ENCODE results near the gene AIFM3. TPM values are rescaled to one million over a fixed set of nuclear protein-coding genes. Genes with fewer than 3 reads are reported as not detected.
A peak's percentile ranks its signal among the peaks of the same experiment; 100 is the strongest.
"Not testable (repeated sequence)": the region's sequence is repeated elsewhere in the genome, so short reads cannot be mapped to it uniquely, and the experiment has no call there.

AIFM3 gene, protein sequence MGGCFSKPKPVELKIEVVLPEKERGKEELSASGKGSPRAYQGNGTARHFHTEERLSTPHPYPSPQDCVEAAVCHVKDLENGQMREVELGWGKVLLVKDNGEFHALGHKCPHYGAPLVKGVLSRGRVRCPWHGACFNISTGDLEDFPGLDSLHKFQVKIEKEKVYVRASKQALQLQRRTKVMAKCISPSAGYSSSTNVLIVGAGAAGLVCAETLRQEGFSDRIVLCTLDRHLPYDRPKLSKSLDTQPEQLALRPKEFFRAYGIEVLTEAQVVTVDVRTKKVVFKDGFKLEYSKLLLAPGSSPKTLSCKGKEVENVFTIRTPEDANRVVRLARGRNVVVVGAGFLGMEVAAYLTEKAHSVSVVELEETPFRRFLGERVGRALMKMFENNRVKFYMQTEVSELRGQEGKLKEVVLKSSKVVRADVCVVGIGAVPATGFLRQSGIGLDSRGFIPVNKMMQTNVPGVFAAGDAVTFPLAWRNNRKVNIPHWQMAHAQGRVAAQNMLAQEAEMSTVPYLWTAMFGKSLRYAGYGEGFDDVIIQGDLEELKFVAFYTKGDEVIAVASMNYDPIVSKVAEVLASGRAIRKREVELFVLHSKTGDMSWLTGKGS
- total RNA-seq: 4.5 TPM

DNA sequence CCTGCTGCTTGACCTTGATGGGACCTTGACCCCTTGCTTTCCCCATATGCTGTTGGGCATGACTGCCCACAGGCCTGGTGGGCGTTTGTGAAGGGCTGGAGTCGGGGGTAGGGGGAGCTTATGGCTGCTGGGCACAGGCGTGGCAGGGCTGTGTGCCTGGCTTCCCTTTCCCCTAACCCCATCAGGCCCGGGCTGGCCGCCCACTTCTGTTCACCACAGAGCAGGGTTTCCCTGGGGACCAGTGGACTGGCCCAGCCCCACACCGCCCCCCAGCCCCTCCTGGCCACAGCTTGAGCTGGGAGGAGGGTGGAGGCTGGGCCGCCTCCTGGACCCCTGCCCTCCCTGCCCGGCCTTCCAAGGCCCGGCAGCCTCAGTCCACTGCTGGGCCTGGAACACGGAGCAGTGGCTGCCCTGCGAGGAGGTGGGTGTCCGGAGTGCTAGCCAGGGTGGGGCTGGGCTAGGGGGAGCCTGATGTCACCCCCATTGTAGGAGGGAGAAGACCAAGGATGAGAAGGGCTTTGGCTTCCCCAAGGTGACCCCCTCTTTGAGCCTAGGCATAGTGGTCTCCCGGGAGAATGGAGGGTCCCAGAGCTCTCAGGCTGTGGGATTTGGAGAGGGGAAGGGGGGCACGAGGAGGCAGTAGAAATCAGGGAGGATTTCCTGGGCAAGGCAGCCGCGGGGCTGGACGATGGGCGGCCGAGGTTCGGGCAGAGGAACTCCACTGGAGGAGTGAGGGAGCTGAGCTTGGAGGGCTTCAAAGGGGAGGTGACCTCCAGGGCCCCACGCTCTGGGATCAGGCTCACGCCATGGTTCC lies at the start of gene AIFM3:
AIFM3 (plus strand) TSS at position 373 of the 814 bp plus-strand sequence. CDS start 690 bp downstream, outside the sequence.
- DNase-seq (ENCODE audit: low spot score in 2 of 2): peak in 1 of 2 donors; percentile 41
- FAIRE-seq: no peak

DNA sequence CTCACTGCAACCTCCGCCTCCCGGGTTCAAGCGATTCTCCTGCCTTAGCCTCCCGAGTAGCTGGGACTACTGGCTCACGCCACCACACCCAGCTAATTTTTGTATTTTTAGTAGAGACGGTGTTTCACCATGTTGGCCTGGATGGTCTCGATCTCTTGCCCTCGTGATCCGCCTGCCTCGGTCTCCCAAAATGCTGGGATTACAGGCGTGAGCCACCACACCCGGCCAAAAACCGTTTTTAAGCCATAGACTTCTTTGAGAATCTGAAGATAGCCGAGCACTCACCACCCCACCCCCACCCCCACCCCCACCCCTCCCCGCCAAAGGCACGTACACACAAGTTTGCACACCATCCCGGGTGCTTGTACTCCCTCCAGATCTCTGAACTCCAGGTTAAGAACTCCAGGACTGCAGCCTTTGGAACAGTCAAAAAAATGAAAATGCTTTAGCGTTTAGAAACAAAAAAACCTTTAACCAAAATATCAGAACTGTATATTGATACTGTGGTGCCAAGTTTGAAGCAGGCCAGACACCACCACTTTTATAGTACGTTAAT lies 48.3 kb upstream of the AIFM3 start:
- FAIRE-seq (no peak), DNase-seq (ENCODE audit: low spot score in 2 of 2) (no peak)

DNA sequence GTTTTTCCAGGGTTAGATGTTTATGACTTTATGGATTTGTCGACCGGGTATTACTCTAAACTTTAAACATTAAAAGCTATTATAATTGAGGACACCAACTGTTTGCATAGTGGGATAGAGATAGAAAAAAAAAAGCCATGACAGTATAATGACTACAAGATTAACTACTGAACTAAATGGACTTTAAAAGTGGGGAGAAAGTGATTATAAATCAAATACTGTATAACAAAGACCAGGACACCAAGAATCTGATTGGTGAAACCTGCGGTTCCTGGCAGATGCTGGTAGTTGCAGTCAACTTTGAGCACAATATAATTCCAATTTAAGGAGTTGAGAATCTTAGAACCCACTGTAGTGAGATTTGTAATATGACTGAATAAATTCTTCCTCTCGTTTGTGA lies 47.3 kb upstream of the AIFM3 start:
- no peak for FAIRE-seq

DNA sequence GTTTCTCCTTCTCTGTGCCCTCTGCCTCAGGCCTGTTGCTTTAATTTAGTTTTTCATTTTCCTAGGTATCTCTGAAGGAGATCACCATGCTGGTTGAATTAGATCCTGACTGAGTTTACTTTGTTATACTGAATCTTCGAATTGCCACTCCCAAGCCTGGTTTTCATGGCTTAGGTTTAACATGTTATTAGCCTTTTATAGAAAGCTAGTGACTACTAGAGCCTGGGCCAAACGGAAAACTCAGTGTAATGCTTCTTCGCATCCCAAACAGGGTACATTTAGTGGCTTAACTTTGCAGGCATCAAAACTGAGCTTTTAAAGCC lies 46.2 kb upstream of the AIFM3 start:
- FAIRE-seq (no peak), DNase-seq (ENCODE audit: low spot score in 2 of 2) (no peak)

More for the DNA sequence above, 47.3 kb upstream of the AIFM3 start:
- no peak for DNase-seq (ENCODE audit: low spot score in 2 of 2)

DNA sequence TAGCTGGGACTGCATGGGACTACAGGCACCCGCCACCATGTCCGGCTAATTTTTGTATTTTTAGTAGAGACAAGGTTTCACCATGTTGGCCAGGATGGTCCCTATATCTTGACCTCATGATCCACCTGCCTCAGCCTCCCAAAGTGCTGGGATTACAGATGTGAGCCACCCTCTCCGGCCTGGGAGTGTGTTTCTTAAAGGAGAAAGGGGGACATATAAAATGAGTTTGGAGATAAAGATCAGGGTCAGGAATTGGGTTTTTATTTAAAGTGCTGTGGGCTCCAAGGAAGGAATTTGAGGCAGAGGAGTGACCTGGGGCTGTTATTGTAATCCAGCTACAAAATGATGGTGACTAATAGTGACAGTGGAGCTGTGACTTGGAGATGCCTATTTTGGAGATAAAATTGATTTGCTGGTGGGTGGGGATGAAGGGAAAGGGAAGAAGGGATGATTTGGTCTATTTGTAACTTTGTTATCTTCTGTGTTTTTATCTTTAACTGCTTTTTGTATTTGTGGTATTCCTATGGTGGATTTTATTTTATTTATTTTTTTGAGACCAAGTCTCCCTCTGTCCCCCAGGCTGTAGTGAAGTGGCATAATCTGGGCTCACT lies 44.8 kb upstream of the AIFM3 start:
- FAIRE-seq (no peak), DNase-seq (ENCODE audit: low spot score in 2 of 2) (no peak)

DNA sequence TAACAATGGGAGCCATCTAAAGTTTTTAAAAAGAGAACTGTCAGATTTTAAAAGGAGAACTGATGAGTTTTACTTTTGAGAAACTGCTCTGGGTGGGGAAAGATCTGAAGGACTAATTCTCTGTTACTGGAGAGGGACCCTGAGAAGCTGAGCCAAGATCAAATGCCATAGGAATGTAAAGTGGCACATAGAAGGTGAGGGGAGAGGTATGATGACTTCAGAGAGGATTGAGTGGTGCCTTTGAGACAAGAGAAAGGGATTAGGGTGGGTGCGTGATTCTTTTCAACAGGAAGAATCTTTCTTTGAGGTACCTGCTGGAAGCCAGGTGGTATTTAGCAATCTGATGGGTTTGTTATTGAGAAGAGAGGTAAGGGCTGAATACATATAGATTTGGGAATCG lies 40.8 kb upstream of the AIFM3 start:
- FAIRE-seq: no peak
- no peak for DNase-seq (ENCODE audit: low spot score in 2 of 2)

DNA sequence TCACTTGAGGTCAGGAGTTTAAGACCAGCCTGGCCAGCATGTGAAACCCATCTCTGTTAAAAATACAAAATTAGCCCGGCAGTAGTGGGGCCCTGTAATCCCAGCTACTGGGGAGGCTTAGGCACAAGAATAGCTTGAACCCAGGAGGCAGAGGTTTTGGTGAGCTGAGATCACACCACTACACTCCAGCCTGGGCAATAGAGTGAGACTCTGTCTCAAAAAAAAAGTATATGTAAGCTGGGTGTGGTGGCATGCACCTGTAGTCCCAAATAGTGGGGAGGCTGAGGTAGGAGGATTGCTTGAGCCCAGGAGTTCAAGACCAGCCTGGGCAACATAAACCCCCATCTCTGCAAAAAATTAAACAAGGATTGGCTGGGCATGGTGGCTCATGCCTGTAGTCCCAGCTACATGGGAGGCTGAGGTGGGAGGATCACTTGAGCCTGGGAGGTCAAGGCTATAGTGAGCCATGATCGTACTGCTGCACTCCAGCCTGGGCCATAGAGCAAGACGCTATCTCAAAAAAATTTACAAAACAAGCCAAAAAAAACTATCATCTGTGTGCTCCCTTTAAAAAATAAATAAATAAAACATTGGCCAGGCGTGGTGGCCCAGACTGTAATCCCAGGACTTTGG lies 39.0 kb upstream of the AIFM3 start:
- FAIRE-seq (no peak), DNase-seq (ENCODE audit: low spot score in 2 of 2) (no peak)

DNA sequence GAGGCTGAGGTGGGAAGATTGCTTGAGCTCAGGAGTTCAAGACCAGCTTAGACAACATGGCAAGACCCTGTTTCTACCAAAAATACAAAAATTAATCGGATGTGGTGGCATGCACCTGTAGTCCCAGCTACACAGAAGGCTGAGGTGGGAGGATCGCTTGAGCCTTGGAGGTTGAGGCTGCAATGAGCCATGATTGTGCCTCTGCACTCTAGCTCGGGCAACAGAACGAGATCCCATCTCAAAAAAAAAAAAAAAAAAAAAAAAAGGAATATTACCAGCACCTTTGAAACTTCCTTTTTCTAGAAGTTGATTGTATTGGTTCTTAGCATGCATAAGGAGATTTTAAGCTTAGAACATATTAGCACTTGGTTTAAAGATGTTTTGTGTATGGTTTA lies 38.5 kb upstream of the AIFM3 start:
- FAIRE-seq: no peak

DNA sequence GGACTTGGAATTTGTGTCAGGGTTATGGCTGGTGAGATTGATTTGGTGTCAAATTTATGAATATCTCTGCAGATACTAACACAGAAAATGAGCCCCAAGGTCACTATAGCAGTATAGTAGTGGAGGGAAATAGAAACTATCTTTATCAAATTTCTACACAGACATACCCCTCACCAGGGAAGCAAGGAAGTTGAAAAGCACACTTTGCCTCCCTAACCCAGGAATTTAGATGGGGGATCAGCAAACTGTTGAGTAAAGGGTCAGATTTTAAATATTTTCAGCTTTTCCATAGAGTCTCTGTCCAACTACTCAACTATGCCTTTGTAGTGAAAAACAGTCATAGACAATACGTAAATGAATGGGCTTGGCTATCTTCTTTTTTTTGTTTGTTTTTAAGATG lies 37.1 kb upstream of the AIFM3 start:
- FAIRE-seq (no peak), DNase-seq (ENCODE audit: low spot score in 2 of 2) (no peak)

More for the DNA sequence above, 38.5 kb upstream of the AIFM3 start:
- DNase-seq (ENCODE audit: low spot score in 2 of 2): no peak

DNA sequence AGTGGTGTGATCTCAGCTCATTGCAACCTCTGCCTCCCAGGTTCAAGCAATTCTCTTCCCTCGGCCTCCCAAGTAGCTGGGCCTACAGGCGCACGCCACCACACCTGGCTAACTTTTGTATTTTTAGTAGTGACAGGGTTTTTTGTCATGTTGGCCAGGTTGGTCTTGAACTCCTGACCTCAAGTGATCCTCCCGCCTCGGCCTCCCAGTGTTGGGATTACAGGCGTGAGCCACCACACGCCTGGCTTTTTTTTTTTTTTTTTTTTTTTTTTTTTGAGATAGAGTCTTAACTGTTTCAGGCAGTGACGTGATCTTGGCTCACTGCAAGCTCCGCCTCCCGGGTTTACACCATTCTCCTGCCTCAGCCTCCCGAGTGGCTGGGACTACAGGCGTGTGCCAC lies 36.6 kb upstream of the AIFM3 start:
- not testable (repeated sequence) for FAIRE-seq; DNase-seq (ENCODE audit: low spot score in 2 of 2)

DNA sequence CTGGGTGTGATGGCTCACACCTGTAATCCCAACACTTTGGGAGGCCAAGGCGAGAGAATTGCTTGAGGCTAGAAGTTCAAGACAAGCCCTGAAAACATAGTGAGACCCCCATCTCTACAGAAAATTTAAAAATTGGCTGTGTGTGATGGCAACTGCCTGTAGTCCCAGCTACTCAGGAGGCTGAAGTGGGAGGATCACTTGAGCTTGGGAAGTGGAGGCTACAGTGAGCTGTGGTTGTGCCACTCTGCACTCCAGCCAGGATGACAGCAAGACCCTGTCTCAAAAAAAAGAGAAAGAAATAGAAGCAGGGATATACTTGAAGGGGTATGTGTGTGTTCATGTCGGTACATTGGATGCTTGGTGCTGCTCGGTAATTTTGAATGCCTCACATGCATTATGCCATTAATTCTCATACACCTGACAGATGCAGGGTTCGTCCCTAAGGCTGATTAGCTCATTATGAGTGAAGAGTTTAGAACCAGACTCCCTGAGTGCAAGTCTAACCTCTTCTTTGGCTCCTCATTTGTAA lies 35.9 kb upstream of the AIFM3 start:
- FAIRE-seq (no peak), DNase-seq (ENCODE audit: low spot score in 2 of 2) (no peak)

DNA sequence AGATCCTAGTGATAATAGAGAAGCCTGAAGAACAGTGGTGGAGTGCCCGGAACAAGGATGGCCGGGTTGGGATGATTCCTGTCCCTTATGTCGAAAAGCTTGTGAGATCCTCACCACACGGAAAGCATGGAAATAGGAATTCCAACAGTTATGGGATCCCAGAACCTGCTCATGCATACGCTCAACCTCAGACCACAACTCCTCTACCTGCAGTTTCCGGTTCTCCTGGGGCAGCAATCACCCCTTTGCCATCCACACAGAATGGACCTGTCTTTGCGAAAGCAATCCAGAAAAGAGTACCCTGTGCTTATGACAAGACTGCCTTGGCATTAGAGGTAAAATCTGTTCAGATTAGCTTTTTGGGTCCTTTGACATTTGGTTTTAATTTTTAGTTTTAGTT lies 33.1 kb upstream of the AIFM3 start:
- no peak for FAIRE-seq
- no peak for DNase-seq (ENCODE audit: low spot score in 2 of 2)

DNA sequence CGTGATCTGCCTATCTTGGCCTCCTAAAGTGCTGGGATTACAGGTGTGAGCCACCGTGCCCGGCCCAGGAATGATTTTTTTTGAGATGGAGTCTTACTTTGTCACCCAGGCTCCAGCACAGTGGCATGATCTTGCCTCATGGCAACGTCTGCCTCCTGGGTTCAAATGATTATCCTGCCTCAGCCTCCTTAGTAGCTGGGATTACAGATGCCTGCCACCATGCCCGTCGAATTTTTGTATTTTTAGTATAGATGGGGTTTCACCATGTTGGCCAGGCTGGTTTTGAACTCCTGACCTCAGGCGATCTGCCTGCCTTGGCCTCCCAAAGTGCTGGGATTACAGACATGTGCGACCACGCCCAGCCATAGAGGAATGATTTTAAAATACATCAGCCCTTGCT lies 32.0 kb upstream of the AIFM3 start:
- DNase-seq (ENCODE audit: low spot score in 2 of 2); FAIRE-seq: not testable (repeated sequence)

DNA sequence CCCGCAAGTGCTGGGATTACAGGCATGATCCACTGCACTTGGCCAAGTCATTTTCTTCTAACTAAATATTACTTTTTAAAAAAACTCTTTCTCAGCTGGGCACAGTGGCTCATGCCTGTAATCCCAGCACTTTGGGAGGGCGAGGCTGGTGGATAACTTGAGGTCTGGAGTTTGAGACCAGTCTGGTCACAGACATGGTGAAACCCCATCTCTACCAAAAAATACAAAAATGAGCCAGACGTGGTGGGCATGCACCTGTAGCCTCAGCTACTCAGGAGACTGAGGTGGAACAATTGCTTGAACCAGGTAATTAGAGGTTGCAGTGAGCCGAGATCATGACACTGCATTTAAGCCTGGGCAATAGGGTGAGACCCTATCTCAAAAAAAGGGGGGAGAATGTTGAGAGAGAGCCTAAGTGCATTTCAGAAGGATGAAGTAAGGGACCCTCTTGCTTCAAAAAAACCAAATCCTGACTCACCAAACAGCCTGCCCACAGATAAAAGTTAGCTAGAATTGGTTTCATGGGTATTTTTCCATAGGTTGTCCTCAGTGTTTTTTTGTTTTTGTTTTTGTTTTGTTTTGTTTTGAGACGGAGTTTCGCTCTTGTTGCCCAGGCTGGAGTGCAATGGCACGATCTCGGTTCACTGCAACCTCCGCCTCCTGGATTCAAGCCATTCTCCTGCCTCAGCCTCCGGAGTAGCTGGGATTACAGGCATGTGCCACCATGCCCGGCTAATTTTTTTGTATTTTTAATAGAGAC lies 31.1 kb upstream of the AIFM3 start:
- FAIRE-seq; DNase-seq (ENCODE audit: low spot score in 2 of 2): not testable (repeated sequence)

DNA sequence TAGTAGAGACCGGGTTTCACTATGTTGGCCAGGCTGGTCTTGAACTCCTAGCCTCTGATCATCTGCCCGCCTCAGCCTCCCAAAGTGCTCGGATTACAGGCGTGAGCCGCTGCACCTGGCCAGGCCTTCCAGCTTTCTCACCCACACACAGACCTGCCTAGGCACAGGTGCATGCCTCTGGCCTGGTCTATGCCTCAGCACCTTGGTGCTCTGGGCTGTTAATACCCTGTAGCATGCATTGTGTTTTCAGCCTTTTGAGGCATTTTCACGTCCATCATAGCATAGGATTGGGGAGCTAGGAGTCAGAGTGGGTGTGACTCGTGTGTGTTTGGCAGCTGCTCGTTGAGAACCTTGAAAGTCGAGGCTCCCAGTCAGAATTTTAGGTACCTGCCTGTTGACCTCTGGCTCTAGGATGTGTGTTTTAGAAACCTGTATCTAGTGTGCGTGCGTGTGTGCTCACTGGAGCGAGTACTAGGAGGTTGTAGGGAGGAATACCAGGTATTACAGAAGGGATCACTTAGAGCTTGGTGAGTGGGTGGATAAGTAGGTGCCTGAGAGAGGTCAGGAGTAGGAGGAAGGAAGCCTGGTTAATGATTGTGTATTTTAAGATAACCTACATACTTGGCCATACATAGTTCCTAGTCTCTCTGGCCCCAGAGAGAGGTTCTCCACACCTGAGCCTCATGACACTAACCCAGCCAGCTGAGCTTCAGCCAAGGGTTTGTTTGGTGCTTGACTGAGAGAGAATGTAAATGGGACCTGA lies 29.8 kb upstream of the AIFM3 start:
- DNase-seq (ENCODE audit: low spot score in 2 of 2) (no peak), FAIRE-seq (no peak)

DNA sequence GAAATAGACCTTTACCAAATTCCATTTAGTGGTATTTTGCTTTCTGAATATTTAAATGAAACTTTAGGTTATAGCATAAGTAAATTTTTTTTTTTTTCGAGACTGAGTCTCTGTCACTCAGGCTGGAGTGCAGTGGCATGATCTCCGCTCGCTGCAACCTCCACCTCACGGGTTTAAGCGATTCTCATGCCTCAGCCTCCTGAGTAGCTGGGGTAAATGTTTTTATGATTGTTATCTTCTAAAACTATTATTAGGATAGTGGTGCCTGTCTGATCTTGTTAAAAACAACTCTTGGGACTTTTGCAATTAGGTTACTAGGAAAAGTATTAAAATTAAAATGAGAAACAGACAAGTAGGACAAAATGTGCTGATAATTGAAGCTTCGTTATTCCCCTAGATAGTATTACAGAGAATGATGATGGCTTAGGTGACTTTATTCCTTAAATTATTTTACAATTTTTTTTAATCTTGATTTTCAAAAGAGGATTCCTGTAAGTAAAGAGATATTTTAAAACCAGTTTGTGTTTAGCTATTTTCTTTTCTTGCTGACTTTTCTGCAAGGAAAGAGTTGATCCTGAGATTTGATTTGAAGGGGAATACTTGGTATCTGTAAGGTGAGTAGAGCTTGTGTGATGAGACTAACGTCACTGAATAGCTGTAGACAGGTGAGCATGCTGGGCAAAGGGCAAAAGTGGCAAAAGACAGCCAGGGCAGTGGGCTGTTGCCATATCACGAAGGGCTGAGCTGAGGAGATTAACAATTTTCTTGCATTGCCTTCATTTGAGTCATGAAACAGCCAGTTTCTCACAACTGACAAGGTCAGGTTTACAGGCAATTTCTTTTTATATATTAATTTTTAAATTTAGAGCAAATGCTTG lies 29.0 kb upstream of the AIFM3 start:
- no peak for DNase-seq (ENCODE audit: low spot score in 2 of 2)
- no peak for FAIRE-seq

DNA sequence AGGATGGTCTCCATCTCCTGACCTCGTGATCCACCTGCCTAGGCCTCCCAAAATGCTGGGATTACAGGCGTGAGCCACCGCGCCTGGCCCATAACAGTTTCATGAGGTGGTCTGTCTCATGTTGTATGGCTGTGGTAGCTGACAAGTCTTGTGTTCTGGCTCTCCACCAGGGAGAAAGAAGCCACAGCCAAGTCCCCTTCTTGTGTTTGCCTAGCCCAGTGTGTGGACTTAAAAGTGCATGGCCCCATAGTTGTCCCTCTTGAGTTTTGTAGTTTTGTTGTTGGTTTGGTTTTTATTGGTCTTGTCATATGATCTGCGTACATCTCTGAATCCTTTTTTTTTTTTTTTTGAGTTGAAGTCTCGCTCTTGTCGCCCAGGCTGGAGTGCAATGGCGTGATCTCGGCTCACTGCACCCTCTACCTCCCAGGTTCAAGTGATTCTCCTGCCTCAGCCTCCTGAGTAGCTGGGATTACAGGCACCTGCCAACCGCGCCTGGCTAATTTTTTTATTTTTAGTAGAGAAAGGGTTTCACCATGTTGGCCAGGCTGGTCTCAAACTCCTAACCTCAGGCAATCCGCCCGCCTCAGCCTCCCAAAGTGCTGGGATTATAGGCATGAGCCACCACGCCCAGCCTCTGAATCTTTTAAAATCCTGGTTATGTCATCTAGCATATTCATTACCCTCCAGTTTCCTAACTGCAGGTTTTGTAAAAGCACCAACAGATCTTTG lies 27.4 kb upstream of the AIFM3 start:
- FAIRE-seq; DNase-seq (ENCODE audit: low spot score in 2 of 2): not testable (repeated sequence)

Measured in frontal cortex (tissue), 4 donors.